ENCODE results near the gene SEC61G.

- TF ChIP-seq, protein P1, sequence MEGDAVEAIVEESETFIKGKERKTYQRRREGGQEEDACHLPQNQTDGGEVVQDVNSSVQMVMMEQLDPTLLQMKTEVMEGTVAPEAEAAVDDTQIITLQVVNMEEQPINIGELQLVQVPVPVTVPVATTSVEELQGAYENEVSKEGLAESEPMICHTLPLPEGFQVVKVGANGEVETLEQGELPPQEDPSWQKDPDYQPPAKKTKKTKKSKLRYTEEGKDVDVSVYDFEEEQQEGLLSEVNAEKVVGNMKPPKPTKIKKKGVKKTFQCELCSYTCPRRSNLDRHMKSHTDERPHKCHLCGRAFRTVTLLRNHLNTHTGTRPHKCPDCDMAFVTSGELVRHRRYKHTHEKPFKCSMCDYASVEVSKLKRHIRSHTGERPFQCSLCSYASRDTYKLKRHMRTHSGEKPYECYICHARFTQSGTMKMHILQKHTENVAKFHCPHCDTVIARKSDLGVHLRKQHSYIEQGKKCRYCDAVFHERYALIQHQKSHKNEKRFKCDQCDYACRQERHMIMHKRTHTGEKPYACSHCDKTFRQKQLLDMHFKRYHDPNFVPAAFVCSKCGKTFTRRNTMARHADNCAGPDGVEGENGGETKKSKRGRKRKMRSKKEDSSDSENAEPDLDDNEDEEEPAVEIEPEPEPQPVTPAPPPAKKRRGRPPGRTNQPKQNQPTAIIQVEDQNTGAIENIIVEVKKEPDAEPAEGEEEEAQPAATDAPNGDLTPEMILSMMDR (IDR thresholded peaks at IDR 0.05): peak; percentile 55 to 77 (median 61)
- no peak for TF ChIP-seq POLR2A (IDR thresholded peaks at IDR 0.05)
Measured at GRCh38 chr7:54788664-54789063, 29.7 kb upstream of the SEC61G start.

Data from adrenal gland (tissue), 5 donors.